Measurements from ENCODE around the gene CCL26.
"Not testable (repeated sequence)": the region's sequence is repeated elsewhere in the genome, so short reads cannot be mapped to it uniquely, and the experiment has no call there.

Gene CCL26

DNA sequence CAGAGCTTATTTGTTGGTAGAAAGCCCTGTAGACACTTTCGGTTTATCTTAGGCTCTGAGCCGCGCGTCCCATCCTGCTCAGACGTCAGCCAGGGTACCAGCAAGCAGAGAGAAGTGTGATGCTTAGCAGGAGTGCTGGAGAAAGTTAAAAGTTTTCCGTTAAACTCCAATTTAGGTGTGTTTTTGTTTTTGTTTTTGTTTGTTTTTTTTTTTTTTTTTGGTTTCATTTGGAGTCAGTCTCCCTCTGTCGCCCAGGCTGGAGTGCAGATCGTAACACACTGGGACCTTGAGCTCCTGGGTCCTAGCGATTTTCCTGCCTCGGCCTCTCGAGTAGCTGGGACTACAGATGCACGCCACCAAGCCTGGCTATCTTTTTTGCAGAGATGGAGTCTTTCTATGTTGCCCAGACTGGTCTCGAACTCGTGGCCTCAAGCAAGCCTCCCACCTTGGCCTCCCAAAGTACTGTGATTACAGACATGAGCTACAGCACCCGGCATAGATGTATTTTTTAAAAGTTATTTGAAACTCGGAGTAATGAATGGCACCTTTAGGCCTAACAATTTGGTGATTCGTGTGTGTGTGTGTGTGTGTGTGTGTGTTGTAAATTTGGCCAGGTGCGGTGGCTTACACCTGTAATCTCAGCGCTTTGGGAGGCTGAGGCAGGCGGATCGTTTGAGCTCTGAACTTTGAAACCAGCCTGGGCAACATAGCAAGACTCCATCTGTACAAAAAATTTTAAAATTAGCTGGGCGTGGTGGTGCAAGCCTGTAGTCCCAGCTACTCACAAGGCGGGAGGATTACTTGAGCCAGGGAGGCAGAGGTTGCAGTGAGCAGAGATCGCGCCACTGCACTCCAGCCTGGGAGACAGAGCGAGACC is 32.0 kb downstream of the CCL26 start:
- DNase-seq: no peak
- intact Hi-C loops (cut with DNase I): loop anchor here (1.0 to 10.0 kb wide), 3 partner anchors 95 to 141 kb away; no protein-coding TSS in a partner anchor

DNA sequence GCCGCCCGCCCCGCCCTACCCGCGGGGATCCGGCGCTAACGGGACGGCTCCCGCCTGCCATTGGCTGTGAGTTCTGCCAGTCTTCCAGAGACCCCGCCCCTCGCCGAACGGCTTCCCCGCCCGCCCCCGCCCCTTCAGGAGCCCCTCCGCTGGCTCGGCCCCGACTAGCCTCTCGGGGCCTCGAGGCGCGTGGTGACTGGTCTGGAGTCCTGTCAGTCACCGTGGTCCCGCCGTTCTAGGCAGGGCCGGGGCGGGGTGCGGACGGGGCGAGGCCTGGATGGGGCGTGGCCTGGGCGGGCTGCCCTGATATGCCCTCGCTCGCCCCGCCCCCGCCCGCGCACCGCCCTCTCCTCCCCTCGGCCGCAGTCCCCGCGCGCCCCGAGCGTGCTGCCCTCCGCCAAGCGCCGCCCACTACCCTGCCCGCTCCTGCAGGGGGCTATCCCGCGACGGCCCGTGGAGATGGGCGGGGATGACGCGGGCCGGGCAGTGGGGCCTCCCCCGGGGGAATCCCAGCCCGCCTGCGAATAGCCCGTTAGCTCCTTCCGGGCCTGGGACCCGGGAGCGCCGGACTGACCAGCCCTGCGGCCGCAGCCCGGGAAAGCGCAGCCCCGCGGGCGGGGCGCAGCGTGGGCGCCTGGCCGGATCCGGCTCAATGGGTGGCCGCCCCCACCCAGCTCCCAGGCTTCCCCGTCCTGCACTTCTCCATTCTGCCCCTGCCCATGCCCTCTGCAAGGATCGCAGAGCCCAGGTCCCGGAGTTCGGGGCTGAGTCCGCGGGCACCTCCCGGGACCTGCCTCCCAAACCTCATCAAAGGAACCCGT is 32.8 kb downstream of the CCL26 start:
- intact Hi-C loops (cut with DNase I): loop anchor here (1.0 to 10.0 kb wide), 3 partner anchors 94 to 140 kb away; no protein-coding TSS in a partner anchor
- peak; percentile 99 to 100 (median 100) for DNase-seq

DNA sequence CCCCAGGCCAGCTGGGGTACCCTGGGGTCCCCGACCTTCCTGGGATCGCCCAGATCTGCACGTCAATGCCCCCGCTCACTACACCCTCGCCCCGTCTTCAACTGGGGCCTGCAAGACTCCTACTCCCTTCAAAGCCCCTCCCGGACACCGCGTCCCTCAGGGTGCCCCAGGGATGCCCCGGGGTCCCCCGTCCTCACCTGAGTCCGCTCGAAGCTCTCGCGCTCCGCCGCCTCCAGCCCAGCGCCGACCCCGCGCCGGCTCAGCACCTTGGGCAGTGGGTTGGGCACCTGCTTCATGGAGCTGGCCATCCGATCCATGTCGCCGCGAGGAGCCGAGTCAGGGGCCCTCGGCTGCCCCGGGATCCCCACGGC is 33.4 kb downstream of the CCL26 start, which contains the start of gene HIP1:
TSS of gene HIP1 (minus strand) at position 338 of the 371 bp plus-strand sequence. CDS start at position 317, 21 bp downstream.
- DNase-seq: no peak
- intact Hi-C loops (cut with DNase I): loop anchor here (5.0 to 10.0 kb wide), 2 partner anchors 94 to 126 kb away; no protein-coding TSS in a partner anchor

DNA sequence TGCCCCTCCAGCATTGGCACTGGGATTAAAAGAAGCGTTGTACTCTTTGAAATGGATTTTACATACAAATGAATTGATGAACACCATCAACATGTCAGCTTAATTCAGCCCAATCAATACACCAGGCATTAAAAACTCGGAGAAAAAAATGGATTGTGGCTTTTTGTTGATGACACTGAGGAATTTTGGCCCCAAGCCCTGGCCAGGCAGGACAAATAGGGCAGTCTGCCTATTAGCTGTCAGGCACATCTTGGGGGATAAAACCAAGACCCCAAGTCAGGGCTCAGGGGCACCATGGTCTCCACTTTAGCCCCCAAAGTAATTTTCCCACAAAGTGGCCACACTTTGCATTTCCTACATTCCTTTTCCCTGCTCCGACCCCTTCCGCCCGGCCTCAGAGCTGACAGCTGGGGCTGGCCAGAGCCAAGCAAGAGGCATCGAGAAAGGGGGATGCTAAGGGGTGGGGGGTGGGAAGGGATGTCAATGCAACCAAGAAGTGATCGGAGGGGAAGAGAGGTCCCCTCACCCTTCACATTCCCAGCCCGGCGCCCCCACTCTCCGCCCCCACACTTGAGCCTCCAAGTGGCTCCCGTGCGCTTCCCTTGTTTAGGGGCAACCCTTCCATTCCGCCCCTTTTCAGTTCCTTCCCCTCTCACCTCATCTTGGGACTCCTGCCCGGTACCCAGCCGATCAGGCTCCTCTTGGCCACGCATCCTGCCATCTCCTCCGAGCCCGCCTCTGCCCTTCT is 34.0 kb downstream of the CCL26 start:
- DNase-seq: peak in 4 of 10 donors; percentile 16 to 83 (median 32)
- intact Hi-C loops (cut with DNase I): loop anchor here (5.0 to 10.0 kb wide), 2 partner anchors 93 to 126 kb away; no protein-coding TSS in a partner anchor

DNA sequence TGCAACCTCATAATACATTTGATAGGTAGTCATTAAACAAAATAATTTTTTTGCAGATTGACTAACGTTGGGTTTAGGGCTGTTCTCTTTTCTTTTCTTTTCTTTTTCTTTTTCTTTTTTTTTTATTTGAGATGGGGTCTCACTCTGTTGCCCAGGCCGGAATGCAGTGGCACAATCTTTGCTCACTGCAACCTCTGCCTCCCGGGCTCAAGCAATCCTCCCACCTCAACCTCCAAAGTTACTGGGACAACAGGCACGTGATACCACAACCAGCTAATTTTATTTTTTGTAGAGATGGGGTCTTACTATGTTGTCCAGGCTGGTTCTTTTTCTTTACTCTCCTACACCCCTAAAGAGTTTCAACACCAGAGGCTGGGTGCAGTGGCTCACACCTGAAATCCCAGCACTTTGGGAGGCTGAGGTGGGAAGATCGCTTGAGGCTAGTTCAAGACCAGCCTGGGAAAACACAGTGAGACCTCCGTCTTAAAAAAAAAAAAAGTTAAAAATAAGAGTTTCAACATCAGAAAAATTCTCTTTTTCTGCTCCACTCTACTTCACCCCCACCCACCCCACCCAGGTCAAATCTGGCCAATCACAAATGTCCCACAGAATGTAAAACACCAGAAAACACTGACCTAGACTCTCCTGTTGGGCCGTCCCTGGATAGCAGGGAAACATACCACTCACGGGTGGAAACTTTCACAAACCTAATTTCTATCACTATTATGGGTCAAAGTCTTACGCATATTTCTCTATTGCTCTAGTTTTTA is 36.2 kb downstream of the CCL26 start:
- intact Hi-C loops (cut with DNase I): loop anchor here (5.0 to 10.0 kb wide), 2 partner anchors 91 to 123 kb away; no protein-coding TSS in a partner anchor
- no peak for DNase-seq

DNA sequence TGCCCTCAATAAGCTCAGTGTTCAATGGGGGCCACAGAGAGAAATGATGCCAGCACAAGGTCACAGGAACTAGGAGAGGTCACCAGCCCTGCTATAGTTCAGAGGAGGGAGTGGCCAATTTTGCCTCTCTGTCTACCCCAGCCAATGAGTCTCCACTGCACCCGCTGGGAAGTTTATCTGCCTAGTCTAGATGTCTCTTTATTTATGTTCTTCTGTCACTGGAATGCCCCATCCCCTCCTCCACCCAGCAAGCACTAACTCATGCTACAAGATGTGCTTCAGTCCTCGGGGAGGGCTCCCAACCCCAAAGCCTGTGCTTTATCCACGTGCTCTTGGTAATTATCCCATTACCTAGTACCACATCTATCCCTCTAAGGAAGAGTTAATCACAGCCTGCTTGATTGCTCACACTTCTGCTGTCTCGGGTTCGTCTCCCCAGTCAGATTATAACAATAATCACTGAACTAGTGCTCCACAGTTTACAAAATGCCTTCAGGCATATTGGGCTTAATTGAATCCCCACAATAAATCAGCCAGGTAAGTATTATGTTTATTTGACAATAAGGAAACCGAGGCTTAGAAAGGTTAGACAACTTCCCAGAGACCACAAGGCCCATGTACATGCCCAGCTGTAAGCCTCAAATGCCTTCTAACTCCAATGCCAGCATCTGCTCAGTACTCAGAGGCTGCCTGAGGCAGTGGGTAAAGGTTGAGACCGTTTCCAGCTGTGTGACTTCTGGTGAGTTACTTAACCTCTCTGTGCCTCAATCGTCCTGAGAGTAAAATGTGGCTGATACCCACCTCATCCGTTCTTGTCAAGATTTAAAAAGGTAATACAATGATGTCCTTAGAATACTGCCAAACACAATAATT is 37.2 kb downstream of the CCL26 start:
- no peak for DNase-seq

DNA sequence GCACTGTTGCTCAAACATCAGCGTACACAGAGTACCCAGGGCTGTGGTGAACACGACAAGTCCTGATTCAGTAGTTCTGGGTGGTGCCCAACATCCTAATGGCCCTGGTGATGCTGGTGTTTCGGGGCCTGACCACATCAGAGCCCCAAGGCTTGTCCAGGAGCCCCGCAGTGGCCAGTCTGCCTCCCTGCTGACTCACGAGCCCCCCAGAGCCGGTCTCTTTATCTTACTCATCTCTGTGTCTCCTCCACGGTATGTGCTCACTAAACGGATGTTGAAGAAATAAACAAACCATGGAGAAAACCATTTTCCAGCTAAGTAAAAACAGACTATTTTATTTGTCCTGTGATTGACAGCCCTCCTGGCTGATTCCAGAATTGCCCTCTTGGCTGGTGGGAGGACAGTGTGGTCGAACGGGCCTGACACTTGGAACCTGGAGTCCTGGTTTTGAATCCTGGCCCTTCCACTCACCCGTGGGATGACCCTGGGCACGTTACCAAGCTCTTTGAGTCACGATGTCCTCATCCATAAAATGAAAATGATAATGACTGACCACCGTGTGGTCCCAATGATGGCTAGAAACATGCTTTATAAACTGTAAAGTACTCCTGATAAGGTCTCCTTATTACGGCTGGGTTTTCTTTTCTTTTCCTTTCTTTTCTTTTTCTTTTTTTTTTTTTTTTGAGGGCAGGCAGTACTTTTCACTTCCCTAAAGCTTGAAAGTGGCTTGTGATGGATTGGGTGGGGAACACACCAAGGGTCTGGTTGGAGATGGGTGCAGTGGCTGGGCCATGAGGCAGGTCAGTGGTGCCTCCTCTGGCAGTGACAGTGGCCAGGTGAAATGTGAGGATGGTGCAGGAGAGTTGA is 39.0 kb downstream of the CCL26 start:
- intact Hi-C loops (cut with DNase I): loop anchor here (10.0 kb wide), 1 partner anchor 88 kb away; no protein-coding TSS in a partner anchor
- DNase-seq: peak in 2 of 10 donors; percentile 10 to 67

More for the DNA sequence above, 37.2 kb downstream of the CCL26 start:
- intact Hi-C loops (cut with DNase I): loop anchor here (5.0 to 10.0 kb wide), 2 partner anchors 90 to 123 kb away; no protein-coding TSS in a partner anchor

DNA sequence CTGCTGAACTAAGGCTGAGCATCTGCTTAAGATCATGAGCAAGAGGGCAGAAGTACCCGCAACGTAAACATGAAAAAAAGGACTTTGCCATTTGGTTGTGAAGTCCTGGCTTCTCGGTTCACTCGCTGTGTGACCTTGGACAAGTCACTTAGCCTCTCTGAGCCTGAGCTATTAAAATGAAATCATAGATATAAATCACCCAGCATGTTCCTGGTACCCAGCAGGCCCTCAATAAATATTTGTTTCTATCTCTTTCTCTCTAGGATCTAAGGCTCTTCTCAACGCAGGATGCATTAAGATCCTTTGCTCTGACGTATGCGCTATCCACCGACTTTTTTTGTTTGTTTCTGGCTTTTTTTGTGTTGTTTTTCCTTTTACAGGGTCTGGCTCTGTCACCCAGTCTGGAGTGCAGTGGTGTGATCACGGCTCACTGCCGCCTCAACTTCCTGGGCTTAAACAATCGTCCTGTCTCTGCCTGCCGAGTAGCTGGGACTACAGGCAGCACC is 39.9 kb downstream of the CCL26 start:
- DNase-seq: peak in 1 of 10 donors; percentile 66
- intact Hi-C loops (cut with DNase I): loop anchor here (10.0 kb wide), 1 partner anchor 87 kb away; no protein-coding TSS in a partner anchor

DNA sequence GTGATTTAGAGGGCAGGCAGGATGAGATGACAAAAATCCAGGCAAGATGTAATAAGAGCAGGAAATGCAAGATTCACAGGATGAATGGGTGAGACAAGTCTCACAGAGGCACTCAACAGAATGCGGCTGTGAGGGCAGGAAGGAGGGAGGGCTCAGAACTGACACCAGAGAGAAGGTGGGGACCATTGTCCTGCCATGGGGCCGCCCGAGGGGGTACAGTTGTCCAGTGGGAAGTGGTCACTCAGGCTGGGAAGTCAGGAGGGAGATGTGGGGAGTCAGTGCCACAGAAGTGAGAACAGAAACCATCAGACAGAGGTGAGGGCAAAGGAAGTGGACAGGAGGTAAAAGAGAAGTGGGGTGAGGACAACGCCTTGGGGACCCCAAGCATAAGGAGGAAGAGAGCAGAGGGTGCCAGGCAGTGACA is 42.1 kb downstream of the CCL26 start:
- intact Hi-C loops (cut with DNase I): loop anchor here (10.0 kb wide), 1 partner anchor 85 kb away; no protein-coding TSS in a partner anchor
- DNase-seq: peak in 1 of 10 donors; percentile 68

DNA sequence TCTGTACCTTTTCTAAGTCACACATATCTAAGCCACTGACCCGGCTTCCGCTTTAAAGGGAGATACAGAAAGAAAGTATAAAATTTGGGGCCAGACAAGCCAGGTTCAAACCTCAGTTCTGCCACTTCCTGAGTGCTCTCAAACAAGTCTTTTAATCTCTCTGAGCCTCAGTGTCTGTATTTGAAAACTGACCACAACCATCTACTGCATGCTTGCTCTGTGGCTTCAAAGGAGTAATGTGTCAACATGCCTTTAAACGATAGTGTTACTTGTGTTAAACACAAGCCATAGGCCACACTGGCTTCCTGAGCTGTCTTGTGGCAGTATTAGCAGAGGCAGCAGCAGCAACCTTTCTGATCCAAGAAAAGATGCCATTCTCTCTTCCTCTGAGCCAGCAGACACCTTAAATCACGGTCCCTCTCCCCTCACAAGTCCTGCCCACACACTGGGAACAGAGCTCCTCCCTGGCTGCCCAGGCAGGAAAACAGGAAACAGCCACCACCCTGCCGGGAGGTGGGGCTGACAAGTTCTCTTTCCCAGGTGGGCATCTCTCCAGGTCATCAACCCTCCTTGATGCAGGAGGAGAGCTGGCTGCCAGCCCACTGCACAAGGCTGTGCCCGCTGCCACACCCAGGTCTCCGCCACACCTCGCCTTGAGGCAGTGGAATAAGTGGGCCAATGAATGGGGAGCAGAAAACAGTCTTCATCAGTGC is 44.0 kb downstream of the CCL26 start:
- DNase-seq: peak in 1 of 10 donors; percentile 73
- intact Hi-C loops (cut with DNase I): no loop called here

DNA sequence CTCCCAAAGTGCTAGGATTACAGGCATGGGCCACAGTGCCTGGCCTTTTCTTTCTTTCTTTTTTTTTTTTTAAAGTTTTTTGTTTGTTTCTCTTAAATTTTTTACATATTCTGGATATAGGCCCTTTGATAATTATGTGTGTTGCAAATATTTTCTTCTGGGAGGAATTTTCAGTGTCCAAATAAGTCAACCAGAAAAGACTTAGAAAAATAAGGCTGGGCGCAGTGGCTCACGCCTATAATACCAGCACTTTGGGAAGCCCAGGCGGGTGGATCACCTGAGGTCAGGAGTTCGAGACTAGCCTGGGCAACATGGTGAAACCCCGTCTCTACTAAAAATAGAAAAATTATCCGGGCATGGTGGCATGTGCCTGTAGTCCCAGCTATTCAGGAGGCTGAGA is 44.7 kb downstream of the CCL26 start:
- DNase-seq: peak in 1 of 10 donors; percentile 17
- intact Hi-C loops (cut with DNase I): not testable (repeated sequence)

DNA sequence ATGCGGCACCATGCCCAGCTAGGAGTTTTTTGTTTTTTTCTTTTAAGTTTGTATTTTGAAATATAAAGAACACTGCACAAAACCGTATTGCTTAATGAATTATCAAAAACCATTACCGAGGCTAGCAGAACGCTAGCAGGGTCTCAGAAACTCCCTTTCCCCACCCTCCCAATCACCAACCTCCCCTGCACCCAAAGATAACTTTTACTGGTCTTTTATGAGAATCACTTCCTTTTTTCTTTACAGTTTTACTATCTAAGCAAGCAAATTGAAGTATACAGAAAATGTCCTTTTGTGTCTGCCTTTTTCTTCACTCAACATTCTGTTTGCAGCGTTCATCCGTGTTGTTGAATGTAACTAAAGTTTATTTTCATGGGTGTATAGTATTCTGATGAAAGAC is 46.7 kb downstream of the CCL26 start:
- DNase-seq: peak in 1 of 10 donors; percentile 0
- intact Hi-C loops (cut with DNase I): no loop called here

DNA sequence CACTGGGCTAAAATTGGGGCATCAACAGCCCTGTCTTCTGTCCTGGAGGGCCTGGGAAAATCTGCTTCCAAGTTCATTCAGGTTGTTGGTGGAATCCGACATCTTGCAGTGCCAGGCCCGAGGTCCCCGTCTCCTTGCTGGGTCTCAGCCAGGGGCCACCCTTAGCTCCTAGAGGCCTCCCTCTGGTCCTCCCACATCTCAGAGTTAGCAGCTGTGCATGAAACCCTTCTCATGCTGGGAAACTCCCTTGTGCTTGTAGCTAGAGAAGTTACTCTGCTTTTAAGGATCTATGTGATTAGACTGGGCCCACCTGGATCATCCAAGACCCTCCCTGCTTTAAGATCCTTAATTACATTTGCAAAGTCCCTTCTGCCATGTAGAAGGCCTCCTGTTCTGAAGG is 48.6 kb downstream of the CCL26 start:
- intact Hi-C loops (cut with DNase I): no loop called here

DNA sequence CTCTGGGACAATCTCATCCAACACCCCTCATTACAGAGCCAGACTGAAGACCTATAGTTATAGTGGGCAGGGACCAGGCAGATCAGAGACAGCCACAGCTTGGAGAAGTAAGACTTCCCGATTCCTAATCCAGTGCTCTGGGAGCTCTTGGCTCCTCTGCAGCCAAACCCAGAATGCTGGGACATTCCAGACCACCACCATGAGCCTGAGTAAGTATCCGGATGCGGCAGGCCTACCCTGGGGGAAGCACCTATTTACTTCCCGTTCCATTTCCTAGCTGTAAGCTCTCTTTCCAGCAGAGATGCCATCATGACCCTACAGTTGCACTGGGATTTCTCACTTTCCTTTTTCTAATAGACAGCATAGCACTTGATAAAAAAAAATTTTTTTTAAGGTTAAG is 49.6 kb downstream of the CCL26 start:
- DNase-seq: peak in 1 of 10 donors; percentile 8
- intact Hi-C loops (cut with DNase I): no loop called here

More for the DNA sequence above, 48.6 kb downstream of the CCL26 start:
- no peak for DNase-seq

DNA sequence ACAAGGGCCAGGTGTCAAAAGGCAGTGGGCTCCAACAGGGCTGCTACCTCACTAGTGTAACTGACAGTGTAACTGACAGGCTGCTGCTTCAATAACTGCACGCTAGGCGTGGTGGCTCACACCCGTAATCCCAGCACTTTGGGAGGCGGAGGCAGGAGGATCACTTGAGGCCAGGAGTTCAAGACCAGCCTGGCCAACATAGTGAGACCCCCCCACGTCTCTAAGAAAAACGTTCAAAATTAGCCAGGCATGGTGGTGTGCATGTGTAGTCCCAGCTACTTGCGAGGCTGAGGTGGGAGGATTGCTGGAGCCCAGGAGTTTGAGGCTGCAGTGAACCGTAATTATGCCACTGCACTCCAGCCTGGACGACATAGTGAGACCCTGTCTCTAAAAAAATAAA is 50.1 kb downstream of the CCL26 start:
- peak in 1 of 10 donors; percentile 51 for DNase-seq
- intact Hi-C loops (cut with DNase I): not testable (repeated sequence)

DNA sequence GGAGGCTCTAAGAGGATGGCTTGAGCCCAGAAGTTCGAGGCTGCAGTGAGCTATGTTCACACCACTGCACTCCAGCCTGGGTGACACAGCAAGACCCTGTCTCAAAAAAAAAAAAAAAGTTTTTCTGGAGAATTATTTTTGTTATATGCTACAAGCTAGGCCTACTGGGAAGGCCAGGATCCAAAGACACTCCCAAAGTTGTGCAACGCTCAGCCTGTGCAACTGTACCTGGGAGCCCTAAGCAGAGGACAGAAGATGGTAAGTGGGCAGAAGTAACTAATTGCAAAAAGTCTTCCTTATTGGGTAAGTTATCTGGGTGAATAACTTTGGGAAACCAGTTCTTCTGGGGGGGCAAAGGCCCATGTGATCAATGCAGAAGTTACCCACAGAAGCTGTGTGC is 50.6 kb downstream of the CCL26 start:
- intact Hi-C loops (cut with DNase I): no loop called here
- peak in 1 of 10 donors; percentile 8 for DNase-seq
